H9 (cell line): ENCODE data around the gene MFRP. TPM values are rescaled to one million over a fixed set of nuclear protein-coding genes. Genes with fewer than 3 reads are reported as not detected.

ENCODE experiments used
- DNase-seq: peaks from one replicate; pipeline ENCODE4 v3.0.0-alpha.2; 2017
- H2AFZ ChIP-seq: one replicate; pipeline ENCODE4 v1.6.1; 2013; ENCODE audit warnings: mild to moderate bottlenecking, low read length, control low read depth, moderate library complexity
- H2AK5ac ChIP-seq: 2 replicates; pipeline ENCODE4 v1.6.1; 2013; ENCODE audit warnings: low read length, control low read depth, mixed read lengths; ENCODE audit not compliant: insufficient read length
- H2BK120ac ChIP-seq: one replicate; pipeline ENCODE4 v1.6.1; 2013; ENCODE audit warnings: low read depth, mild to moderate bottlenecking, low read length, control low read depth, inconsistent platforms; ENCODE audit not compliant: poor library complexity, severe bottlenecking
- H2BK12ac ChIP-seq: 2 replicates; pipeline ENCODE4 v1.6.1; 2013; ENCODE audit warnings: low read length, control low read depth, mixed read lengths, low read depth; ENCODE audit not compliant: insufficient read length
- H2BK15ac ChIP-seq: 2 replicates; pipeline ENCODE4 v1.6.1; 2013; ENCODE audit warnings: low read depth, low read length, control low read depth
- H2BK20ac ChIP-seq: one replicate; pipeline ENCODE4 v1.6.1; 2013; ENCODE audit warnings: low read depth, mild to moderate bottlenecking, low read length, control low read depth, inconsistent platforms; ENCODE audit not compliant: poor library complexity, severe bottlenecking
- H2BK5ac ChIP-seq: 2 replicates; pipeline ENCODE4 v1.6.1; 2013; ENCODE audit warnings: low read length, control low read depth, mixed read lengths; ENCODE audit not compliant: insufficient read length
- H3K14ac ChIP-seq: 2 replicates; pipeline ENCODE4 v1.6.1; 2013; ENCODE audit warnings: low read length, control low read depth; ENCODE audit not compliant: insufficient read depth
- H3K18ac ChIP-seq: 2 replicates; pipeline ENCODE4 v1.6.1; 2013; ENCODE audit warnings: low read depth, mild to moderate bottlenecking, mixed read lengths, low read length, control low read depth; ENCODE audit not compliant: insufficient read length
- H3K23ac ChIP-seq: 2 replicates; pipeline ENCODE4 v1.6.1; 2013; ENCODE audit warnings: low read length, control low read depth, mixed read lengths, low read depth; ENCODE audit not compliant: insufficient read length
- H3K23me2 ChIP-seq: 2 replicates; pipeline ENCODE4 v1.6.1; 2013; ENCODE audit warnings: low read depth, mild to moderate bottlenecking, mixed read lengths, low read length, control low read depth; ENCODE audit not compliant: insufficient read length, poor library complexity, severe bottlenecking
- H3K27ac ChIP-seq: 2 replicates; pipeline ENCODE4 v1.5.1; 2013; ENCODE audit warnings: low read length, control low read depth, mixed read lengths, low read depth; ENCODE audit not compliant: insufficient read length
- H3K27me3 ChIP-seq: 2 replicates; pipeline ENCODE4 v1.6.1; 2013; ENCODE audit warnings: low read length, control low read depth, inconsistent platforms; ENCODE audit not compliant: insufficient read depth
- H3K4ac ChIP-seq: 2 replicates; pipeline ENCODE4 v1.6.1; 2013; ENCODE audit warnings: low read depth, mild to moderate bottlenecking, control low read depth, inconsistent platforms, low read length, moderate library complexity
- H3K4me1 ChIP-seq: 2 replicates; pipeline ENCODE4 v1.6.1; 2013; ENCODE audit warnings: low read length, control low read depth, inconsistent platforms; ENCODE audit not compliant: insufficient read depth
- H3K4me2 ChIP-seq: 2 replicates; pipeline ENCODE4 v1.6.1; 2013; ENCODE audit warnings: low read length, control low read depth, mixed read lengths; ENCODE audit not compliant: insufficient read length, insufficient read depth
- H3K56ac ChIP-seq: 2 replicates; pipeline ENCODE4 v1.6.1; 2013; ENCODE audit warnings: low read depth, mild to moderate bottlenecking, mixed read lengths, low read length, control low read depth; ENCODE audit not compliant: insufficient read length
- H3K79me1 ChIP-seq: 2 replicates; pipeline ENCODE4 v1.6.1; 2013; ENCODE audit warnings: low read depth, mild to moderate bottlenecking, moderate library complexity, low read length, control low read depth, inconsistent platforms; ENCODE audit not compliant: insufficient read depth, poor library complexity, severe bottlenecking
- H3K79me2 ChIP-seq: 2 replicates; pipeline ENCODE4 v1.6.1; 2013; ENCODE audit warnings: low read length, control low read depth, inconsistent platforms; ENCODE audit not compliant: insufficient read depth
- H3K9ac ChIP-seq: 2 replicates; pipeline ENCODE4 v1.6.1; 2013; ENCODE audit warnings: low read length, control low read depth, mixed read lengths; ENCODE audit not compliant: insufficient read length; ENCODE audit errors: extremely low read depth
- H3K9me3 ChIP-seq: one replicate; pipeline ENCODE4 v1.6.1; 2013; ENCODE audit warnings: low read depth, low read length, inconsistent platforms; ENCODE audit not compliant: control insufficient read depth
- H3T11ph ChIP-seq: one replicate; pipeline ENCODE4 v1.6.1; 2013; ENCODE audit warnings: mild to moderate bottlenecking, low read length, control low read depth, inconsistent platforms
- H4K20me1 ChIP-seq: one replicate; pipeline ENCODE4 v1.6.1; 2013; ENCODE audit not compliant: control insufficient read depth, insufficient read length, insufficient read depth
- H4K5ac ChIP-seq: 2 replicates; pipeline ENCODE4 v1.6.1; 2013; ENCODE audit warnings: low read depth, mild to moderate bottlenecking, mixed read lengths, low read length, control low read depth; ENCODE audit not compliant: insufficient read length
- H4K8ac ChIP-seq: replicated peaks from 2 replicates; pipeline ENCODE4 v1.6.1; 2013; ENCODE audit warnings: low read length, control low read depth, mixed read lengths, low read depth; ENCODE audit not compliant: insufficient read length
- H4K91ac ChIP-seq: 2 replicates; pipeline ENCODE4 v1.6.1; 2013; ENCODE audit warnings: low read depth, mild to moderate bottlenecking, moderate library complexity, mixed read lengths, low read length, control low read depth; ENCODE audit not compliant: insufficient read length
- H3K27ac Mint-ChIP-seq, 3 experiments: 2 replicates in 2 of 3; 3 replicates in 1 of 3; pipeline ENCODE4 v1.8.0; 2020 to 2021; ENCODE audit warnings: mixed read lengths in 3 of 3, mild to moderate bottlenecking in 1 of 3, moderate library complexity in 1 of 3
- H3K27me3 Mint-ChIP-seq: 2 replicates; pipeline ENCODE4 v1.8.0; 2021; ENCODE audit warnings: low read depth, mild to moderate bottlenecking, moderate library complexity, mixed read lengths
- H3K36me3 Mint-ChIP-seq, 3 experiments: 2 replicates in 2 of 3; 3 replicates in 1 of 3; pipeline ENCODE4 v1.8.0; 2020 to 2021; ENCODE audit warnings: low read depth in 3 of 3, mixed read lengths in 3 of 3; ENCODE audit not compliant: insufficient read depth in 1 of 3
- H3K4me1 Mint-ChIP-seq, 2 experiments: 2 replicates each; pipeline ENCODE4 v1.8.0; 2020; ENCODE audit warnings: mixed read lengths in 2 of 2
- H3K4me3 Mint-ChIP-seq, 2 experiments: 2 replicates in 1 of 2; 3 replicates in 1 of 2; pipeline ENCODE4 v1.8.0; 2020 to 2021; ENCODE audit warnings: mild to moderate bottlenecking in 2 of 2, mixed read lengths in 2 of 2, moderate library complexity in 1 of 2
- H3K9me3 Mint-ChIP-seq, 2 experiments: 2 replicates in 1 of 2; 3 replicates in 1 of 2; pipeline ENCODE4 v1.8.0; 2020; ENCODE audit warnings: mild to moderate bottlenecking in 2 of 2, mixed read lengths in 2 of 2, moderate library complexity in 1 of 2
- CTCF ChIP-seq: fragments of 200-600 bp; sonication (generic); conservative IDR thresholded peaks from 3 replicates; pipeline ENCODE4 v1.8.0; 2021; ENCODE audit warnings: antibody characterized with exemption, mild to moderate bottlenecking
- WGBS: extraction: QIAGEN DNeasy Blood & Tissue Kit; methylation state at CpG from one replicate; pipeline ENCODE4 v1.1.7; 2013; ENCODE audit warnings: missing lambda C conversion rate, low lambda C conversion rate, mixed read lengths; ENCODE audit not compliant: insufficient read length; ENCODE audit errors: extremely low coverage; 5-methylcytosine and 5-hydroxymethylcytosine counted together
- total RNA-seq: library from RNA; stranded (reverse); gene quantifications from 2 replicates; pipeline ENCODE4 v1.2.1, GENCODE V29; 2021

MFRP gene
- total RNA-seq, 1 experiment from 2014 or later, result not detected

GRCh38 chr11:119322921-119323531 is 23.5 kb downstream of the MFRP start:
- H3K27ac Mint-ChIP-seq, result no peak overlapping the region
- no peak overlapping the region for H3T11ph ChIP-seq
- peaks cover 3% of the 10 kb centered on the region for H3K27me3 Mint-ChIP-seq
- H3K27me3 ChIP-seq, result no peaks in the 10 kb centered on the region
- no peaks in the 10 kb centered on the region for H3K79me2 ChIP-seq
- H3K23ac ChIP-seq, result no peak overlapping the region
- no peak for TF ChIP-seq CTCF
- no peaks in the 10 kb centered on the region for H3K9me3 ChIP-seq
- no peak overlapping the region for H4K5ac ChIP-seq
- H4K20me1 ChIP-seq, result no peaks in the 10 kb centered on the region
- H3K79me1 ChIP-seq, result no peaks in the 10 kb centered on the region
- no peak overlapping the region for H3K14ac ChIP-seq
- no peak overlapping the region for H3K56ac ChIP-seq
- H3K4me1 ChIP-seq, result peaks cover 15% of the 10 kb centered on the region; the same call in 1 of the 2 replicates
- H2BK12ac ChIP-seq, result no peak overlapping the region
- no peak overlapping the region for H3K18ac ChIP-seq
- peaks cover 34 to 36% of the 10 kb centered on the region in 2 experiments for H3K4me1 Mint-ChIP-seq
- no peak for DNase-seq
- no peak overlapping the region for H2AFZ ChIP-seq
- no peak overlapping the region for H2BK15ac ChIP-seq
- no peak overlapping the region for H3K4me3 Mint-ChIP-seq
- WGBS, result no CpG with 5 or more reads among the region's 20 CpGs
- no peak overlapping the region for H2BK20ac ChIP-seq
- no peaks in the 10 kb centered on the region for H3K36me3 Mint-ChIP-seq
- H2AK5ac ChIP-seq, result no peak overlapping the region
- no peak overlapping the region for H2BK5ac ChIP-seq
- no peak overlapping the region for H3K27ac ChIP-seq
- no peak overlapping the region for H4K91ac ChIP-seq
- peaks cover 12% of the 10 kb centered on the region for H3K23me2 ChIP-seq
- no peak overlapping the region for H3K4ac ChIP-seq
- H3K9ac ChIP-seq, result no peak overlapping the region
- no peak overlapping the region for H2BK120ac ChIP-seq
- no peaks in the 10 kb centered on the region; a peak in 1 of 5 replicates for H3K9me3 Mint-ChIP-seq
- H3K4me2 ChIP-seq, result no peak overlapping the region
- no peak overlapping the region for H4K8ac ChIP-seq
